Central memory CD4-positive, alpha-beta T cell (primary cell): Measurements from ENCODE around the gene DHRSX.
"Not testable (repeated sequence)": the region's sequence is repeated elsewhere in the genome, so short reads cannot be mapped to it uniquely, and the experiment has no call there.

ENCODE experiments used
- DNase-seq: peaks from one replicate; pipeline ENCODE4 v3.0.0; 2022

Gene DHRSX

GRCh38 chrX:2389324-2389723 lies 111.5 kb downstream of the DHRSX start:
- DNase-seq = no peak

DNA sequence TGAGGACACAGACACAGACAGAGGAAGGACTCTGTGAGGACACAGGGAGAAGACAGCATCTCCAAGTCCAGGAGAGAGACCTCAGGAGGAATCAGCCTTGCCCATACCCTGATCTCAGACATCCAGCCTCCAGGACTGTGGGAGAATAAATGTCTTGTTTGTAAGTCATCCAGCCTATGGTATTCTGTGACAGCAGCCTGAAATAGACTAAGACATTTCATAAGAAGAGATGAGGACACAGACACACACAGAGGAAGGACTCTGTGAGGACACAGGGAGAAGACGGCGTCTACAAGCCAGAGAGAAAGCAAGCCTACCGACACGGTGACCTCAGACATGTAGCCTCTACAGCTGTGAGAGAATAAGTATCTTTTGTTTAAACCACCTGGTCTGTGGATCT lies 112.1 kb downstream of the DHRSX start:
- DNase-seq = no peak

DNA sequence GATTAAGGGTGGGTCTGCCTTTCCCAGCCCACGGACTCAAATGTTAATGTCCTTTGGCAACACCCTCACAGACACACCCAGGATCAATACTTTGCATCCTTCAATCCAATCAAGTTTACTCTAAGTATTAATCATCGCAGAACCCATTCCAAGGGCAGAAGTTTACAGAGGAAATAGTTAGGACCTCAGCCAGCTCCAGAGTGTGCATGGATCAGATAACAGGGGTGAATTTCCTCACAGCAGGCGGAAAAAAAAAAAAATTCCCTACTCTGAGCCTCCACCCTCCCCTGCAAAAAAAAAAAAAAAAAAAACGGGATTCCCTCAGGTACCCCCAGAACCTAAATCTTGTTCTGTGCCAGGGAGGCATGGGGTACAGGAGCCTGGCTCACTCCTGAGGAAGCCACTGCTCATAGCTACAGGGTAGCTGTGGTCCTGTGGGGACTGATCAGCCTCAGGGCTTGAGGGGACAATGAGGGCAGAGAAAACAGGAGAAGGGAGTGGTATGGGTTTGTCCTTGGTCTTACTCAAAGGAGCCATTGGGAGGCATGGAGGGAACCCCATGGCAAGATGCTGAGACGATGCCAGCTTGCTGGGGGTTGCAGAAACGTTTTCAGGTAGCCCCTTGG lies 113.0 kb downstream of the DHRSX start:
- no peak for DNase-seq

- no peak for DNase-seq
Observed at GRCh38 chrX:2385224-2385623, 115.6 kb downstream of the DHRSX start.

DNA sequence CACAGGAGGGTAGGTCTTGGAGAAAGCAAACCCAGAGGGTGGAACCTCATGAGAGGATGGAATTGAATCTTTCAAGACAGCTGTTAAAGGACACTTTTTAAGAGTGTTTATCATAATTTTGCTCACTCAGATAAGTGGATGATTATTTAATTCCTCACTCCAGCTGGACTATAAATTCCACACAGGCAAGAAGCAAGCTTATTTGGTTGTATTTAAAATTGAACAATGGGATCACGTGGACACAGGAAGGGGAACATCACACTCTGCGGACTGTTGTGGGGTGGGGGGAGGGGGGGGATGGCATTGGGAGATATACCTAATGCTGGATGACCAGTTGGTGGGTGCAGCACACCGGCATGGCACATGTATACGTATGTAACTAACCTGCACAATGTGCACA lies 116.3 kb downstream of the DHRSX start:
- no peak for DNase-seq

GRCh38 chrX:2383735-2384134 lies 117.0 kb downstream of the DHRSX start:
- no peak for DNase-seq

DNA sequence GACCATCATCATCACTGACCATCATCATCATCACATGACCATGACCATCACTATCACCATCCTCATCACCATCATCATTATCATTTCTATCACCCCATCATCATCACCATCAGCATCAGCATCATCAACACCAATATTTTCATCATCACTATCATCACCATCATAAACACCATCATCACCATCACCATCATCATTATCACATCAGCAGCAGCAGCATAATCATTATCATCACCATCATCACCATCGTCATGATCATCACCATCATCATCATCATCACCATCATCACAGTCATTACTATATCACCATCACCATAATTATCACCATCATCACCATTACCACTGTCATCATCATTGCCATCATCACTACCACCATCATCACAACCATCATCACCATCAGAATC lies 117.6 kb downstream of the DHRSX start:
- DNase-seq = no peak

GRCh38 chrX:2382433-2383048 lies 118.2 kb downstream of the DHRSX start:
- DNase-seq = not testable (repeated sequence)

DNA sequence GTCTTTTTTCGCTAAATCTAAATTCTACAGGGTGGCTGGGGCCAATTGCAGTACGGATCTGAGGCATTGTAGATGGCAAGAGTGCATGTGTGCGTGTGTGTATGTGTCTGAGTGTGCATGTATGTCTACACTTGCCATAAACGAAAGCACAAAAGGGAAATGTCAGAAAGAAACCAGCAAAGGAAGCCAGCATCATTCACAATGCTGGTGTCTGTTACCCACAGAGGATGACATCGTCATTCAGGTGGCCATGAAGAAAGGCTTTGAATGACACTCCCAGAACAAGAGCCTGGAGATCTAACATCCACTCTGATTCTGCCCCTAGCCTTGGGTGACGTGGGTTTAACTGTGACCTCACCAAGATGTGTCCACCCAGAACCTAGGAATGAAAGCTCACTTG lies 124.6 kb downstream of the DHRSX start:
- no peak for DNase-seq

- no peak for DNase-seq
Observed at GRCh38 chrX:2374086-2374485, 126.7 kb downstream of the DHRSX start.

DNA sequence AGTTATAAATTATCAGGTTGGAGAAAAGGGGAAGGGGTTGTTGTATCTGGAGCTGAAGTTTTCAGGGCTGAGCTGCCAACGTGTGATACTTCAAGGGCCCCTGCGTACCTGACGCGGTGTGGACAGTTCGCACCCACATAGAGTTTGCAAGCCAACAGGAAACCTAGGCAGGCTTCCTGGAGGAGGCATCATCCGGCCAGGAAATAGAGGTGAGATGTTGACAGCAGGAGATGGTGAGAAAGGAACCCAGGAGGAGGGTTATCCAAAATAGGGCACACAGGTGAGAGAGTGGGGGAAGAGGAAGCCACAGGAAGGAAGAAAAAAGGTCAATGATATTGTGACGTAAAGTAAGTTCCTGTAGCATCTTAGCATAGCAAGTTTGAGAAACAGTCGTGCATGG lies 127.2 kb downstream of the DHRSX start:
- DNase-seq = no peak

- DNase-seq = no peak
Observed at GRCh38 chrX:2371026-2371711, 129.6 kb downstream of the DHRSX start.

GRCh38 chrX:2370456-2370855 lies 130.3 kb downstream of the DHRSX start:
- DNase-seq = no peak

DNA sequence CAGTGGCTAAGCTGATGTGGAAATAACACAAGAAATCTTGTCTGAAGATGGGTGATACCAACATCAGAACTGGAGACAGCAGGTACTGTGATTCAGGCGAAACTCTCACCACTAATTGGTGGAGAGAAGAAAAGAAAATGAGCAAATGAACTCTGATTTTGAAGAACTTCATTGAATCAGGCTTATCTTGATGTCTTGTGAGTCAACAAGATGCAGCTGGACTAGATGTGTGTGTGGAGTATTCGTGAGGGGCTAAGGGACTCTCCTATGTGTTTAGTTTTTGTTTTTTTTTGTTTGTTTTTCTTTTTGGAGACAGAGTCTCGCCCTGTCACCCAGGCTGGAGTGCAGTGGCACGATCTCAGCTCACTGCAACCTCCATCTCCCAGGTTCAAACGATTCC lies 131.6 kb downstream of the DHRSX start:
- DNase-seq = no peak

DNA sequence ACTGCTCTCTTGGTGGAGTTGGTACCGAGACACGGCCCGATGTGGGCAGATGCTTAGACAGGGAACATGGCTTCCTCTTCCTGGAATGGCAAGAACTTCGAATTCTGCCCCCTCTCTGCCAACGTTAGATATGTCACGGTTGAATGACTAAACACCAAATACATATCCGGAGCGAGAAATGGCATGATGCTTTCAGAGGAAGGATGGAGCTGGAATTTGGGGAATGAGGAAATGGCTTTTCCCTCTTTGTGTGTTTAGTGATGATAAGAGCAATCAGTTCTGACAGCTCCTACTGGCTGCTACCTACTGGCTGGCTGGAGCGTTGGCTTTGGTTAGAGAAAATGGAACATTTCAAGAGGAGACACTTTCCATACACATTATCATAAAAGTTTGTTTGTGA lies 140.0 kb downstream of the DHRSX start:
- DNase-seq = no peak

DNA sequence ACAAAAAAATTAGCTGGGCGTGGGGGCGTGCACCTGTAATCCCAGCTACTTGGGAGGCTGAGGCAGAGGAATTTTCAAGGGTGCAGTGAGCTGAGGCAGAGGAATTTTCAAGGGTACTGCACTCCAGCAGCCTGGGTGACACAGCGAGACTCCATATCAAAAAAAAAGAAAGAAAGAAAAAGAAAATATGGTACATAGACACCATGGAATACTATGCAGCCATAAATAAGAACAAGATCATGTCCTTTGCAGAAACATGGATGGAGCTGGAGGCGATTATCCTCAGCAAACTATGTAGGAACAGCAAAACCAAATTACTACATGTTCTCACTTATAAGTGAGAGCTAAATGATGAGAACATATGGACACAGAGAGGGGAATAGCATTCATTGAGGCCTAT lies 141.3 kb downstream of the DHRSX start:
- not testable (repeated sequence) for DNase-seq

DNA sequence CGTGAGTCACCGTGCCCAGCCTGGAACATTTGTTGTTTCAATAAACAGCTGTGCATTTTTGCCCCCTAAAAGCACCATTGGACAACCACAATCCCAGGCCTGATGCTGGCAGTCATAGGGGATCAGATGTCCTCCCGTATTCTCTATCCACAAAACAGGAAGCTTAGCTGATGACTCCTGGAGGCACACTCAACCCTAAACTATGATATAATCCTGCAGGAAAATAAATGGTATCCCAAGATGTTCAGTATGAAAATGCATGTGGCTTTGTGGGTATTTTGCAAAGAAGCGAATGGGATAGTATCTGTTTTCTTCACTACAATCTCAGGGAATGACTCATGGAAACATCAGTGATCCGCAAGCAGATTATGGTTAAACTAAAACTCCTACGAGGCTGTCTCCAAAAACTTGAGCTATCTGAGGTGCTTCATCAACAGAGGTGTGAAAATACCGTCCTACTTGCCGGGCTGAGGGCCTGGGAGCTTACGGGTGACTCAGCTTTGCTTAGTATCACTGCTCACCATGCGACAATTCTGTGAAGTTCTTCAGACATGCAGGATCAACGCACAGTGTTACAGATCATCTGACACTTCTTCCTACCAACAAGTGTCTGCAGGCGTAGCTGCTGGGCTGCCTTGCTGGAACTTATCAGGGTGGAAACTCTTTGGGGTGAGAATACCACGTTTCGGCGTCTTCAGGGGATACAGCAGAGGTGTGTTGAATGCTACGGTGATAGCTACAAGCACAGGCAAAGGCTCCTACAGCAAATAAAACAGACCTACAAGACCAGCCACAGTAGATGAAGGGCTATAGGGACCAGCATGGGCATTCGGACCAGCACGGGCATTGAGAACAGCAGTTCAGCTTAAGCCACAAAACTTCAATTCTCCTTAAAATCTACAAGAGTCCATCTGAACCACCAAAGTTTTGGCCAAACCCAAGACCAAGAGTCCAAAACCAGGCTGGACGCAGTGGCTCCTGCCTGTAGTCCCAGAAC lies 148.5 kb downstream of the DHRSX start:
- no peak for DNase-seq

DNA sequence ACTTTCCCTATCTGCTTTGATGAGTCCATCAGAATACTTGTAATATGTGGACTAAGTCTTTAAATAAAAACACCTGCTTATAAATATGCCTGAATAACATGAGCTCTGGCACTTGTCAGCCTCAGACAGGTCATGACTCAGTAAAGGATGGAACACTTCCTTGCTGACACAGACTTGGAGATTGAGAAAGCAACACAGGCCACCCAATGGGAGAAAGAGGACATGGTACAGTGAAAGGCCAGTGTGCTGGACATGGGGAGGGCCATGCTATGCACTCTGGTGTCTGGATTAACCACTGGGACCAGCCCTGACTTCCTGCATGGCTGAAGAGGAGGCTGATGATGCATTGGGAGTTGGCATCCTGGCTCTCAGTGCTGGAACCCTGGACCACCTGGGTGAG lies 149.5 kb downstream of the DHRSX start:
- DNase-seq = no peak

DNA sequence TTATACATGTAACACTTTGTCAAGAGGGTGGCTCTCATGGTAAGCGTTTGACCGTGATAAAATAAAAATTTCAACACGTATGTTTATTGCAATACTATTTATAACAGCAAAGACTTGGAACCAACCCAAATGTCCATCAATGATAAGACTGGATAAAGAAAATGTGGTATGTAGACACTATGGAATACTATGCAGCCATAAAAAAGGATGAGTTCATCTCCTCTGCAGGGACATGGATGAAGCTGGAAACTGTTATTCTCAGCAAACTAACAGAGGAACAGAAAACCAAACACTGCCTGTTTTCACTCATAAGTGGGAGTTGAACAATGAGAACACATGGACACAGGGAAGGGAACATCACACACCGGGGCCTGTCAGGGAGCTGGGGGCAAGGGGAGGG lies 150.1 kb downstream of the DHRSX start:
- not testable (repeated sequence) for DNase-seq

DNA sequence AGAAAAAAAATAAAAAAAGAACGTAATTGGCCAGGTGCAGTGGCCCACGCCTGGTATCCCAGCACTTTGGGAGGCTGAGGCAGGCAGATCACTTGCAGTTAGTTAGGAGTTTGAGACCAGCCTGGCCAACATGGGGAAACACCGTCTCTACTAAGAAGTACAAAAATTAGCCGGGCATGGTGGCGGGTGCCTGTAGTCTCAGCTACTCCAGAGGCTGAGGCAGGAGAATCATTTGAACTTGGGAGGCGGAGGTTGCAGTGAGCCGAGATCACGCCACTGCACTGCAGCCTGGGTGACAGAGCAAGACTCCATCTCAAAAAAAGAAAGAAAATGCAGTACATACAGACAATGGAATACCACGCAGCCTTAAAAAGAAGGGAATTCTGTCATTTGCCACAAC lies 150.7 kb downstream of the DHRSX start:
- not testable (repeated sequence) for DNase-seq

- DNase-seq = no peak
Observed at GRCh38 chrX:2348211-2348610, 152.6 kb downstream of the DHRSX start.

- DNase-seq = no peak
Observed at GRCh38 chrX:2346158-2346557, 154.6 kb downstream of the DHRSX start.

GRCh38 chrX:2345562-2345961 lies 155.2 kb downstream of the DHRSX start:
- DNase-seq = no peak
